BE2C (cell line): ENCODE measurements around the gene AUNIP.

Experiments used
- DNase-seq: peaks from one replicate; pipeline ENCODE4 v3.0.0-alpha.2; 2020
- H3K27me3 ChIP-seq: fragments of 250-450 bp; sonication (Bioruptor Pico); 2 replicates; pipeline ENCODE4 v1.5.1; 2020; ENCODE audit warnings: mild to moderate bottlenecking
- H3K36me3 ChIP-seq: fragments of 250-450 bp; sonication (Bioruptor Pico); 2 replicates; pipeline ENCODE4 v1.5.1; 2020; ENCODE audit warnings: mild to moderate bottlenecking
- H3K4me1 ChIP-seq: fragments of 250-450 bp; sonication (Bioruptor Pico); 2 replicates; pipeline ENCODE4 v1.5.1; 2020
- H3K4me3 ChIP-seq: 2 replicates; pipeline ENCODE4 v1.5.1; 2011; ENCODE audit warnings: low read depth, low read length
- H3K9me3 ChIP-seq: fragments of 250-450 bp; sonication (Bioruptor Pico); 2 replicates; pipeline ENCODE4 v1.5.1; 2020
- TF ChIP-seq, protein P1 (sequence below): IDR thresholded peaks from 2 replicates; pipeline ENCODE4 v1.5.1; 2012; ENCODE audit warnings: mild to moderate bottlenecking, low read depth, low read length

The AUNIP gene

DNA sequence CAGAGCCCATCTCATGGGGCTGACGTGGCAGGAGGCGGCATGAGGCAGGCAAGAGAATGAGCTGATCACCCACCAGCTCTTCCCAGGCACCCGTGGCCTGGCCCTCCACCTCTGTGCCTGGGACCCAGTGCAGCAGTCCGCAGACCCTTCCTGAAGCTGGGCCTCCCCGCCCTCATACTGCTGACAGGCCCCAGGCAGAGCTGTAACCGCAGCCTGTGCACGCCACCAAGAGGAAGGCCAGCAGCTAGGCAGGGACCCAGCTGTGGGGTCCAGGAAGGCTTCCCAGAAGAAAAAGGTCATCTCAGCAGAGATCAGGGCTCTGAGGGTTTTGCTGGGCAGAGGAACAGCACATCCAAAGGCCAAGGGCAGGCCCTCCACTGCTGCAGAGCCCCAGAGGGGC is 49.3 kb downstream of the AUNIP start:
- DNase-seq, result no peak
- H3K9me3 ChIP-seq, result no peaks in the 10 kb centered on the region
- TF ChIP-seq, protein P1, sequence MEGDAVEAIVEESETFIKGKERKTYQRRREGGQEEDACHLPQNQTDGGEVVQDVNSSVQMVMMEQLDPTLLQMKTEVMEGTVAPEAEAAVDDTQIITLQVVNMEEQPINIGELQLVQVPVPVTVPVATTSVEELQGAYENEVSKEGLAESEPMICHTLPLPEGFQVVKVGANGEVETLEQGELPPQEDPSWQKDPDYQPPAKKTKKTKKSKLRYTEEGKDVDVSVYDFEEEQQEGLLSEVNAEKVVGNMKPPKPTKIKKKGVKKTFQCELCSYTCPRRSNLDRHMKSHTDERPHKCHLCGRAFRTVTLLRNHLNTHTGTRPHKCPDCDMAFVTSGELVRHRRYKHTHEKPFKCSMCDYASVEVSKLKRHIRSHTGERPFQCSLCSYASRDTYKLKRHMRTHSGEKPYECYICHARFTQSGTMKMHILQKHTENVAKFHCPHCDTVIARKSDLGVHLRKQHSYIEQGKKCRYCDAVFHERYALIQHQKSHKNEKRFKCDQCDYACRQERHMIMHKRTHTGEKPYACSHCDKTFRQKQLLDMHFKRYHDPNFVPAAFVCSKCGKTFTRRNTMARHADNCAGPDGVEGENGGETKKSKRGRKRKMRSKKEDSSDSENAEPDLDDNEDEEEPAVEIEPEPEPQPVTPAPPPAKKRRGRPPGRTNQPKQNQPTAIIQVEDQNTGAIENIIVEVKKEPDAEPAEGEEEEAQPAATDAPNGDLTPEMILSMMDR, result no peak
- no peaks in the 10 kb centered on the region for H3K4me1 ChIP-seq
- H3K27me3 ChIP-seq, result no peaks in the 10 kb centered on the region
- no peak overlapping the region for H3K4me3 ChIP-seq
- H3K36me3 ChIP-seq, result no peaks in the 10 kb centered on the region

DNA sequence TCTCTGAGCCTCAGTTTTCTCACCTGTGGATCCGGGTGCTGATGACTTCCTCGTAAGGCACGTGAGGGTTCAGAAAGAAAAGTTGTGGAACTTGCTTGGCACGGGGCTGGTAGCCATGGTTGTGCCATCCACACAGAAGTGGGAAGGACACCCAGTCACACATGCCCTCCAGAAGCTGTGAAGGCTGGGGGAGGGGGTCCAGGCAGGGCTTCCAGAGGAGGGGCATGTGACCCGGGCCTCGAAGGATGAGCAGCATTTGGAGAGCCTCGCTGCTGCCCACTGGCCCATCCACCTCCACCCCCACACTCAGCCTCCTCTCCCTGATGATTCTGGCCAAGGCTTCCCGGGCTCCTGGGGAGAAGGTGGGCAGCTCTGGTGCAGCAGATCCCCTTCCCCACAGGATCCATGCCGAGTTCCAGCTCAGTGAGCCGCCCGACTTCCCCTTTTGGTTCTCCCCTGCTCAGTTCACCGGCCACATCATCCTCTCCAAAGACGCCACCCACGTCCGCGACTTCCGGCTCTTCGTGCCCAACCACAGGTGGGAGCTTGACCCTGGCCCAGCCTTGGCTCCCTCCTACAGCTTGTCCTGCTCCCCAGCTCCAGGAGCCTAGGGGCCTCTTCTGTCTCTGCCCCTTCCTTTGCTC is 49.9 kb downstream of the AUNIP start:
- no peaks in the 10 kb centered on the region for H3K4me1 ChIP-seq
- DNase-seq, result no peak
- TF ChIP-seq, protein P1, result no peak
- no peaks in the 10 kb centered on the region for H3K27me3 ChIP-seq
- no peaks in the 10 kb centered on the region for H3K36me3 ChIP-seq
- H3K4me3 ChIP-seq, result no peak overlapping the region
- H3K9me3 ChIP-seq, result no peaks in the 10 kb centered on the region

- Histone ChIP-seq H3K4me3 (no peak overlapping the region), H3K36me3 (no peaks in the 10 kb centered on the region), H3K27me3 (no peaks in the 10 kb centered on the region), H3K9me3 (no peaks in the 10 kb centered on the region), H3K4me1 (no peaks in the 10 kb centered on the region)
- TF ChIP-seq, protein P1, result no peak
- DNase-seq, result no peak
Observed at GRCh38 chr1:25808481-25809244, 50.6 kb downstream of the AUNIP start.

DNA sequence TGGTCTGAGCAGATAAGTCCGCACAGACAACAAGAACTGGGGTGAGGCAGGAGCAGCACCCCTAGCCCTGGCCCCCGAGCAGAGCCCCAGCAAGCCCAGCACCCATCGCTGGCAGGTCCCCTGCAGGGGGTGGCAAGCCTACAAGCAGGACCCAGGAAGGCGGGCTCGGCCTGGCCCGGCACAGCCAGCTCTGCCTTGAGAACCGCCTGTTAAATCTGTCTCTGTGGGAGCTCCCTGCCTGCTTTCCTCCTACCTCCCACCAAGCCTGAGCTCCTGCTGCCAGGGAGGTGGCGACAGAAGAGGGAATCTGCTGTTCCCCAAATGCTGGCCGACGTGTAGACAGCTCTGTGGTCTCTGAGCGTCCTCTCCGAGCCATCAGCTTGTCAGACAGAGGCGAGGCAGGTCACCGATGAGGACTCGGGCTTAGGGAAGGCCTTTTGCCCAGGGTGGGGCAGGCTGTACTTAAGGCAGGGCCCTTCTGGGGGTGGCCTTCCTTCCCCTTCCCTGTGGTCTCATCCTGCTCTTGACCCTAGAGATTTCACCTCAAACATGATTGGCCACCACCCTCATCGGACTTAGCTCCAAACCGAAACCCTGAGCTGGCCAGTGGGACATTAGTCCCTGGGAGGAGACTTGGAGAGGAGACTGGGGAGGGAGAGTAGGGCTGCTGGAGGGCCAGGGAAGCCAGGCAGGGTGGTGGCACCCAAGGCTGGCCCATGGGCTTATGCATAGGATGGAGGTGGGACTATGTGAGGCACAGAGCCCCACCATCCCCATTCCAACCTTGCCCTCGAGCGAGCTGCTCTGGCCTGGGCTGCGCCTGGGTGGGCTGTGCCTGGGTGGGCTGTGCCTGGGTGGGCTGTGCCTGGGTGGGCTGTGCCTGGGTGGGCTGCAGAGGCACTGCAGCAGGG is 51.5 kb downstream of the AUNIP start:
- DNase-seq, result no peak
- Histone ChIP-seq H3K4me3 (no peak overlapping the region), H3K27me3 (no peaks in the 10 kb centered on the region), H3K4me1 (no peaks in the 10 kb centered on the region), H3K9me3 (no peaks in the 10 kb centered on the region), H3K36me3 (no peaks in the 10 kb centered on the region)
- TF ChIP-seq, protein P1, result no peak

DNA sequence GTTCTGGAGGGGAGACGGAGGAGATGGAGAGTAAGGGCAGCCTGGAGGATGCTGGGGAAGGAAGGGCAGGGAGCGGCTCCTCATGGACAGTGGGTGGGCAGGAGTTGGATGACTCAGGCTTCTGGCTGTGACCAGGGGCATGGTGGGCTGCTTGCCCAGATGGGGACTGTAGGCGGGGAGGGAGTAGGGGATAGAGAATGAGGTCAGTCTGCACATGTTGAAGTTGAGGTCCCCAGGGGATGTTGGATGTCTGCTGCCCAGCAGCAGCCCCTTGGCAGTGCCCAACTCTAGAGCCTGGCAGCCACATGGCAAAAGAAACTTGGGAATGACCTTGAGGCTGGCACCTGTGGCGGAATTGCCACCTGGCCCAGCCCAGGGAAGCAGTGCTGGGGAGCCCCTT is 52.8 kb downstream of the AUNIP start:
- Histone ChIP-seq H3K9me3 (no peaks in the 10 kb centered on the region), H3K27me3 (no peaks in the 10 kb centered on the region), H3K4me3 (no peak overlapping the region), H3K4me1 (no peaks in the 10 kb centered on the region), H3K36me3 (no peaks in the 10 kb centered on the region)
- DNase-seq, result no peak
- TF ChIP-seq, protein P1, result no peak
